ENCODE results near the gene KCTD2.

KCTD2 gene

GRCh38 chr17:75090871-75091854 is 44.1 kb downstream of the KCTD2 start:
- peak overlapping the region; percentile 7 for H3K9ac ChIP-seq (ENCODE audit: low read depth, low read length, poor library complexity, severe bottlenecking)
- H4K20me1 ChIP-seq (ENCODE audit: insufficient read depth, low read length, poor library complexity, severe bottlenecking), result no peaks in the 10 kb centered on the region
- H3K27me3 ChIP-seq (ENCODE audit: insufficient read depth, low read length, poor library complexity, severe bottlenecking), result no peaks in the 10 kb centered on the region
- H3F3A ChIP-seq (ENCODE audit: low read depth), result no peaks in the 10 kb centered on the region
- no peaks in the 10 kb centered on the region for H3K9me3 ChIP-seq (ENCODE audit: insufficient read depth, low read depth, low read length)
- H3K36me3 ChIP-seq (ENCODE audit: insufficient read depth, low read length), result no peaks in the 10 kb centered on the region
- no peaks in the 10 kb centered on the region for H3K9me2 ChIP-seq (replicated peaks; ENCODE audit: low read depth, low read length)
- H3K79me2 ChIP-seq (ENCODE audit: insufficient read depth, low read length), result no peaks in the 10 kb centered on the region
- H3K4me2 ChIP-seq (ENCODE audit: low read depth, low read length, poor library complexity, severe bottlenecking), result no peak overlapping the region
- H3K4me3 ChIP-seq (ENCODE audit: low read length, poor library complexity, severe bottlenecking), result no peak overlapping the region
- TF ChIP-seq, protein P1, sequence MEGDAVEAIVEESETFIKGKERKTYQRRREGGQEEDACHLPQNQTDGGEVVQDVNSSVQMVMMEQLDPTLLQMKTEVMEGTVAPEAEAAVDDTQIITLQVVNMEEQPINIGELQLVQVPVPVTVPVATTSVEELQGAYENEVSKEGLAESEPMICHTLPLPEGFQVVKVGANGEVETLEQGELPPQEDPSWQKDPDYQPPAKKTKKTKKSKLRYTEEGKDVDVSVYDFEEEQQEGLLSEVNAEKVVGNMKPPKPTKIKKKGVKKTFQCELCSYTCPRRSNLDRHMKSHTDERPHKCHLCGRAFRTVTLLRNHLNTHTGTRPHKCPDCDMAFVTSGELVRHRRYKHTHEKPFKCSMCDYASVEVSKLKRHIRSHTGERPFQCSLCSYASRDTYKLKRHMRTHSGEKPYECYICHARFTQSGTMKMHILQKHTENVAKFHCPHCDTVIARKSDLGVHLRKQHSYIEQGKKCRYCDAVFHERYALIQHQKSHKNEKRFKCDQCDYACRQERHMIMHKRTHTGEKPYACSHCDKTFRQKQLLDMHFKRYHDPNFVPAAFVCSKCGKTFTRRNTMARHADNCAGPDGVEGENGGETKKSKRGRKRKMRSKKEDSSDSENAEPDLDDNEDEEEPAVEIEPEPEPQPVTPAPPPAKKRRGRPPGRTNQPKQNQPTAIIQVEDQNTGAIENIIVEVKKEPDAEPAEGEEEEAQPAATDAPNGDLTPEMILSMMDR (conservative IDR thresholded peaks at IDR 0.05; ENCODE audit: low read length), result no peak
- no peak for TF ChIP-seq EZH2phosphoT487 (IDR thresholded peaks at IDR 0.05; ENCODE audit: borderline replicate concordance)
- H2AFZ ChIP-seq (ENCODE audit: low read length), result no peak overlapping the region
- peaks cover 16% of the 10 kb centered on the region for H3K4me1 ChIP-seq (ENCODE audit: insufficient read depth, low read length, poor library complexity, severe bottlenecking)

- no peak overlapping the region for H3K4me3 ChIP-seq (ENCODE audit: low read length, poor library complexity, severe bottlenecking)
- H3F3A ChIP-seq (ENCODE audit: low read depth), result no peaks in the 10 kb centered on the region
- no peaks in the 10 kb centered on the region for H3K36me3 ChIP-seq (ENCODE audit: insufficient read depth, low read length)
- no peaks in the 10 kb centered on the region for H3K27me3 ChIP-seq (ENCODE audit: insufficient read depth, low read length, poor library complexity, severe bottlenecking)
- no peak overlapping the region for H3K4me2 ChIP-seq (ENCODE audit: low read depth, low read length, poor library complexity, severe bottlenecking)
- H3K79me2 ChIP-seq (ENCODE audit: insufficient read depth, low read length), result no peaks in the 10 kb centered on the region
- H3K9me2 ChIP-seq (replicated peaks; ENCODE audit: low read depth, low read length), result no peaks in the 10 kb centered on the region
- H2AFZ ChIP-seq (ENCODE audit: low read length), result no peak overlapping the region
- peaks cover 16% of the 10 kb centered on the region for H3K4me1 ChIP-seq (ENCODE audit: insufficient read depth, low read length, poor library complexity, severe bottlenecking)
- no peaks in the 10 kb centered on the region for H3K9me3 ChIP-seq (ENCODE audit: insufficient read depth, low read depth, low read length)
- TF ChIP-seq, protein P1 (conservative IDR thresholded peaks at IDR 0.05; ENCODE audit: low read length), result no peak
- no peak for TF ChIP-seq EZH2phosphoT487 (IDR thresholded peaks at IDR 0.05; ENCODE audit: borderline replicate concordance)
- H3K9ac ChIP-seq (ENCODE audit: low read depth, low read length, poor library complexity, severe bottlenecking), result peak overlapping the region; percentile 7
- no peaks in the 10 kb centered on the region for H4K20me1 ChIP-seq (ENCODE audit: insufficient read depth, low read length, poor library complexity, severe bottlenecking)
These were observed 44.9 kb downstream of the KCTD2 start for GRCh38 chr17:75091855-75092327.

DNA sequence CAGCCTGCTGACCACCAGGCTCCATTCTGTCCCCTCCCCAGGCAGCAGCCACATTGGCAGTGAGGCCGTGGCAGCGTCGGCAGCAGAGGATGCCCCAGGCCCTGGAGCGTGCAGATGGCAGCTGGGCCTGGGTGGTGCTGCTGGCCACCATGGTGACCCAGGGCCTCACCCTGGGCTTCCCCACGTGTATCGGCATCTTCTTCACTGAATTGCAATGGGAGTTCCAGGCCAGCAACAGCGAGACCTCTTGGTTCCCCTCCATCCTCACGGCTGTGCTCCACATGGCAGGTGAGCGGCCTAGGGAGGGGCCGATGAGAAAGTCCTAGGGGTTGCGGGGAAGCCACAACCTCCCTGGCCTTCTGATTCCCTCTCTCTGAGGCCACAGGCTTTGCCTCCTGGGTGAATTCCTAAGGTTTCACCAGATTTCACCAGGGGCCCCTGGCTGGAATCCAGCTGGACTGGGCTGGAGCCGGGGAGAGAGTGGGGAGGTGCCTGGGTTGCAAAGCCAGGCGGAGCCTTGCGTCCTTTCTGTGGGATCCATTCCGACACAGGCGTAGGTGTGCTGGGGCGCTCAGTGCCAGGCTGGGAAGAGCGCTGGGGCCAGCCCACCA is 46.6 kb downstream of the KCTD2 start:
- Histone ChIP-seq H2AFZ (ENCODE audit: low read length) (no peak overlapping the region), H3K9me3 (ENCODE audit: insufficient read depth, low read depth, low read length) (no peaks in the 10 kb centered on the region), H3F3A (ENCODE audit: low read depth) (no peaks in the 10 kb centered on the region), H3K4me3 (ENCODE audit: low read length, poor library complexity, severe bottlenecking) (no peak overlapping the region), H3K9ac (ENCODE audit: low read depth, low read length, poor library complexity, severe bottlenecking) (no peak overlapping the region), H3K27me3 (ENCODE audit: insufficient read depth, low read length, poor library complexity, severe bottlenecking) (no peaks in the 10 kb centered on the region), H3K4me2 (ENCODE audit: low read depth, low read length, poor library complexity, severe bottlenecking) (no peak overlapping the region), H3K79me2 (ENCODE audit: insufficient read depth, low read length) (no peaks in the 10 kb centered on the region), H3K4me1 (ENCODE audit: insufficient read depth, low read length, poor library complexity, severe bottlenecking) (peaks cover 6% of the 10 kb centered on the region), H4K20me1 (ENCODE audit: insufficient read depth, low read length, poor library complexity, severe bottlenecking) (no peaks in the 10 kb centered on the region), H3K36me3 (ENCODE audit: insufficient read depth, low read length) (no peaks in the 10 kb centered on the region), H3K9me2 (replicated peaks; ENCODE audit: low read depth, low read length) (no peaks in the 10 kb centered on the region)
- TF ChIP-seq, protein P1 (conservative IDR thresholded peaks at IDR 0.05; ENCODE audit: low read length), result no peak
- no peak for TF ChIP-seq EZH2phosphoT487 (IDR thresholded peaks at IDR 0.05; ENCODE audit: borderline replicate concordance)

Data from Loucy (cell line).